ENCODE data around the gene COPS8. TPM values are rescaled to one million over a fixed set of nuclear protein-coding genes. Genes with fewer than 3 reads are reported as not detected.

COPS8 gene
- polyA plus RNA-seq, 1 of the 3 experiments (the other 2 are of a cell fraction) = 107 TPM

DNA sequence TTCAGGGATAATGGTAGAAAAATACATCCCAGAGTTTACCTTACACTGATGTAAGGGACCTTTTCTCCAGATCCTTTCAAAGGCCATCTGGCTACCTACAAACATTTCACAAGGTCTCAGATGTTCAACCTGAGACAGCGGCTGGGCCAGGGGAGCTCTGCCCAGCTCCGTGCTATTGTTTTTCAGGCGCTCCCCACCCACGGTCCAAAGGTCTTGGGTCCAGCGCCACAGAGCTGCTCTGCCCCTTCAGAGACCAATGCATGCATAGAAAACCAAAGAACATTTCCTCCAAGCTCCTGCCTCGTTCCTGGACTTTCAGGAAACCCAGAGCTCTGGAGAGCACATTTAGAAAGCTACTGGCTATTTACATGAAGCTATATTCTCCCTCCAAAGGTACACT is 40.3 kb downstream of the COPS8 start:
- no peaks in the 10 kb centered on the region for H3K9me2 ChIP-seq
- H3F3A ChIP-seq (replicated peaks; ENCODE audit: insufficient read depth) = peaks cover 19% of the 10 kb centered on the region
- H3K79me2 ChIP-seq (ENCODE audit: insufficient read depth) = no peaks in the 10 kb centered on the region
- TF ChIP-seq EZH2phosphoT487 (IDR thresholded peaks at IDR 0.05; ENCODE audit: borderline replicate concordance, low read depth) (no peak), GABPA (IDR thresholded peaks at IDR 0.05; ENCODE audit: low read depth) (no peak), ZBTB33 (IDR thresholded peaks at IDR 0.05; ENCODE audit: borderline replicate concordance, low read depth) (no peak), ELF1 (IDR thresholded peaks at IDR 0.05) (no peak), RXRA (IDR thresholded peaks at IDR 0.05; ENCODE audit: borderline replicate concordance, low read depth) (no peak), RCOR1 (IDR thresholded peaks at IDR 0.05; ENCODE audit: low read length) (no peak), EP300 (IDR thresholded peaks at IDR 0.05; ENCODE audit: borderline replicate concordance in 1 of 2, low read depth in 1 of 2, low read length in 1 of 2) (no peak)
- CTCF ChIA-PET = interaction anchor here (0.9 to 2.8 kb wide), 3 partner anchors 29 to 446 kb away, joined by 3 to 8 read pairs (median 4); no protein-coding TSS in a partner anchor
- H3K4me2 ChIP-seq = no peak overlapping the region
- H2AFZ ChIP-seq (ENCODE audit: low read depth) = no peak overlapping the region
- H3K4me1 ChIP-seq (ENCODE audit: control insufficient read depth in 1 of 2, insufficient read depth in 2 of 2, low read depth in 1 of 2, low read length in 1 of 2) = peaks cover 0 to 13% of the 10 kb centered on the region in 2 experiments; a peak in 3 of 4 replicates
- DNase-seq = no peak
- H3K9me3 ChIP-seq = no peaks in the 10 kb centered on the region
- POLR2A ChIA-PET = no interaction called here
- H4K20me1 ChIP-seq (ENCODE audit: insufficient read depth) = no peaks in the 10 kb centered on the region
- H3K27me3 ChIP-seq (ENCODE audit: insufficient read depth) = no peaks in the 10 kb centered on the region
- H3K36me3 ChIP-seq (replicated peaks in 1 of 2; ENCODE audit: control insufficient read depth in 1 of 2, insufficient read depth in 2 of 2, low read length in 1 of 2) = no peaks in the 10 kb centered on the region
- H3K4me3 ChIP-seq (ENCODE audit: low read depth in 2 of 2, low read length in 1 of 2) = no peak overlapping the region
- 96% methylated on average over 6 of the region's 6 CpGs for WGBS (ENCODE audit: low lambda C conversion rate)
- no peak overlapping the region for H3K9ac ChIP-seq
- no peak overlapping the region for H3K27ac ChIP-seq (ENCODE audit: low read depth in 2 of 2, low read length in 1 of 2)

DNA sequence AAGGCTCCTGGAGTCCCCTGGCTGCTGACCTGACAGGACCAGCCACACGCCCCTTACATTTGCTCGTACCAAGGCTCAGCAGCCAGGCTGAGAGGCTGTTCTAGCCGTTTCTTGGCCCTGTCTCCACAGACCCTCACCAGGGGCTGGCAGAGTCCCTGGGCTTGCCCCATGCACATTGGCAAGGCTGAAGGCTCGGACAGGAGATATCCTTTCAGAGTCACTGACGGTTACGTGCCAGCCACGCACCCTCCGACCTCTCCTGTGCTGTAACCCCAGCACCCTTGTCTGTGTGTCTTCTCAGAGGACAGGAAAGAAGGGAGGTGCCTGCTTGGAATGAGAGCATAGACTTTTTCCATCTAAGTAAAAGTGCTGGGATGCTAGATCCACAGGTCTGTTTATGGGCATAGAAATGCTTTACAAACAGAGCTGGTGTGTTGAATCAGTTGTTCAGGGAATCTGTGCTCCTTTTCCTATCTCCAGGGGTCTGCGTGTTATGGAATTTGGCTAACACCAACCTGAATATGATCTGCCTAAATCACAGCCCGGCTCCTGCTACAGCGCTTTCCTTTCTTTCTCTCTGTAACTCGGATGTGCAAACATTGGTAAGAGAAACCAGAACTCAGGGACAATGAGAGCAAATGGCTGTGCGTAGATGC is 41.0 kb downstream of the COPS8 start:
- Histone ChIP-seq H3K27ac (ENCODE audit: low read depth in 2 of 2, low read length in 1 of 2) (no peak overlapping the region; a peak in 1 of 4 replicates), H4K20me1 (ENCODE audit: insufficient read depth) (no peaks in the 10 kb centered on the region), H2AFZ (ENCODE audit: low read depth) (no peak overlapping the region), H3K9ac (no peak overlapping the region), H3K4me2 (no peak overlapping the region; the same call in 1 of the 2 replicates), H3K27me3 (ENCODE audit: insufficient read depth) (no peaks in the 10 kb centered on the region), H3K4me3 (ENCODE audit: low read depth in 2 of 2, low read length in 1 of 2) (no peak overlapping the region), H3K4me1 (ENCODE audit: control insufficient read depth in 1 of 2, insufficient read depth in 2 of 2, low read depth in 1 of 2, low read length in 1 of 2) (peaks cover 0 to 13% of the 10 kb centered on the region in 2 experiments; a peak in 3 of 4 replicates), H3F3A (replicated peaks; ENCODE audit: insufficient read depth) (peaks cover 25% of the 10 kb centered on the region), H3K9me2 (no peaks in the 10 kb centered on the region), H3K9me3 (no peaks in the 10 kb centered on the region), H3K36me3 (replicated peaks in 1 of 2; ENCODE audit: control insufficient read depth in 1 of 2, insufficient read depth in 2 of 2, low read length in 1 of 2) (no peaks in the 10 kb centered on the region), H3K79me2 (ENCODE audit: insufficient read depth) (no peaks in the 10 kb centered on the region)
- CTCF ChIA-PET = interaction anchor here (1.4 to 2.8 kb wide), 2 partner anchors 386 to 446 kb away, joined by 4 to 8 read pairs; no protein-coding TSS in a partner anchor
- 95% methylated on average over 9 of the region's 13 CpGs for WGBS (ENCODE audit: low lambda C conversion rate)
- POLR2A ChIA-PET = no interaction called here
- no peak for DNase-seq
- TF ChIP-seq ZBTB33 (IDR thresholded peaks at IDR 0.05; ENCODE audit: borderline replicate concordance, low read depth) = no peak
- no peak for TF ChIP-seq TAF1 (IDR thresholded peaks at IDR 0.05; ENCODE audit: borderline replicate concordance, low read depth, low read length)
- no peak for TF ChIP-seq SMC3 (IDR thresholded peaks at IDR 0.05; ENCODE audit: low read depth, low read length)
- TF ChIP-seq GABPA (IDR thresholded peaks at IDR 0.05; ENCODE audit: low read depth) = no peak
- TF ChIP-seq, protein P1, sequence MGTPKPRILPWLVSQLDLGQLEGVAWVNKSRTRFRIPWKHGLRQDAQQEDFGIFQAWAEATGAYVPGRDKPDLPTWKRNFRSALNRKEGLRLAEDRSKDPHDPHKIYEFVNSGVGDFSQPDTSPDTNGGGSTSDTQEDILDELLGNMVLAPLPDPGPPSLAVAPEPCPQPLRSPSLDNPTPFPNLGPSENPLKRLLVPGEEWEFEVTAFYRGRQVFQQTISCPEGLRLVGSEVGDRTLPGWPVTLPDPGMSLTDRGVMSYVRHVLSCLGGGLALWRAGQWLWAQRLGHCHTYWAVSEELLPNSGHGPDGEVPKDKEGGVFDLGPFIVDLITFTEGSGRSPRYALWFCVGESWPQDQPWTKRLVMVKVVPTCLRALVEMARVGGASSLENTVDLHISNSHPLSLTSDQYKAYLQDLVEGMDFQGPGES (IDR thresholded peaks at IDR 0.05; ENCODE audit: low read depth, low read length) = no peak
- TF ChIP-seq, protein P2, sequence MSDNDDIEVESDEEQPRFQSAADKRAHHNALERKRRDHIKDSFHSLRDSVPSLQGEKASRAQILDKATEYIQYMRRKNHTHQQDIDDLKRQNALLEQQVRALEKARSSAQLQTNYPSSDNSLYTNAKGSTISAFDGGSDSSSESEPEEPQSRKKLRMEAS (IDR thresholded peaks at IDR 0.05; ENCODE audit: low read depth) = no peak
- TF ChIP-seq RCOR1 (IDR thresholded peaks at IDR 0.05; ENCODE audit: low read length) = no peak
- no peak for TF ChIP-seq JUND (IDR thresholded peaks at IDR 0.05)
- TF ChIP-seq YY1 (IDR thresholded peaks at IDR 0.05; ENCODE audit: low read depth) = no peak
- no peak for TF ChIP-seq ELF1 (IDR thresholded peaks at IDR 0.05)
- no peak for TF ChIP-seq EZH2phosphoT487 (IDR thresholded peaks at IDR 0.05; ENCODE audit: borderline replicate concordance, low read depth)
- TF ChIP-seq, protein P3, sequence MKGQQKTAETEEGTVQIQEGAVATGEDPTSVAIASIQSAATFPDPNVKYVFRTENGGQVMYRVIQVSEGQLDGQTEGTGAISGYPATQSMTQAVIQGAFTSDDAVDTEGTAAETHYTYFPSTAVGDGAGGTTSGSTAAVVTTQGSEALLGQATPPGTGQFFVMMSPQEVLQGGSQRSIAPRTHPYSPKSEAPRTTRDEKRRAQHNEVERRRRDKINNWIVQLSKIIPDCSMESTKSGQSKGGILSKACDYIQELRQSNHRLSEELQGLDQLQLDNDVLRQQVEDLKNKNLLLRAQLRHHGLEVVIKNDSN (IDR thresholded peaks at IDR 0.05; ENCODE audit: borderline replicate concordance, low read depth) = no peak
- no peak for TF ChIP-seq FOXJ3 (CRISPR knock-in tag; IDR thresholded peaks at IDR 0.05)
- no peak for TF ChIP-seq GATA2 (CRISPR knock-in tag; IDR thresholded peaks at IDR 0.05)
- no peak for TF ChIP-seq RXRA (IDR thresholded peaks at IDR 0.05; ENCODE audit: borderline replicate concordance, low read depth)
- TF ChIP-seq TCF12 (IDR thresholded peaks at IDR 0.05) = no peak
- no peak for TF ChIP-seq POLR2AphosphoS5 (IDR thresholded peaks at IDR 0.05; ENCODE audit: low read depth, low read length)

All from SK-N-SH (cell line).